BE2C (cell line): ENCODE results near the gene GSG1L.
"Not testable (repeated sequence)": the region's sequence is repeated elsewhere in the genome, so short reads cannot be mapped to it uniquely, and the experiment has no call there.

Experiments used
- DNase-seq: peaks from one replicate; pipeline ENCODE4 v3.0.0-alpha.2; 2020
- H3K27me3 ChIP-seq: fragments of 250-450 bp; sonication (Bioruptor Pico); 2 replicates; pipeline ENCODE4 v1.5.1; 2020; ENCODE audit warnings: mild to moderate bottlenecking
- H3K36me3 ChIP-seq: fragments of 250-450 bp; sonication (Bioruptor Pico); 2 replicates; pipeline ENCODE4 v1.5.1; 2020; ENCODE audit warnings: mild to moderate bottlenecking
- H3K4me1 ChIP-seq: fragments of 250-450 bp; sonication (Bioruptor Pico); 2 replicates; pipeline ENCODE4 v1.5.1; 2020
- H3K4me3 ChIP-seq: 2 replicates; pipeline ENCODE4 v1.5.1; 2011; ENCODE audit warnings: low read depth, low read length
- H3K9me3 ChIP-seq: fragments of 250-450 bp; sonication (Bioruptor Pico); 2 replicates; pipeline ENCODE4 v1.5.1; 2020
- TF ChIP-seq, protein P1 (sequence below): IDR thresholded peaks from 2 replicates; pipeline ENCODE4 v1.5.1; 2012; ENCODE audit warnings: mild to moderate bottlenecking, low read depth, low read length

GSG1L gene

DNA sequence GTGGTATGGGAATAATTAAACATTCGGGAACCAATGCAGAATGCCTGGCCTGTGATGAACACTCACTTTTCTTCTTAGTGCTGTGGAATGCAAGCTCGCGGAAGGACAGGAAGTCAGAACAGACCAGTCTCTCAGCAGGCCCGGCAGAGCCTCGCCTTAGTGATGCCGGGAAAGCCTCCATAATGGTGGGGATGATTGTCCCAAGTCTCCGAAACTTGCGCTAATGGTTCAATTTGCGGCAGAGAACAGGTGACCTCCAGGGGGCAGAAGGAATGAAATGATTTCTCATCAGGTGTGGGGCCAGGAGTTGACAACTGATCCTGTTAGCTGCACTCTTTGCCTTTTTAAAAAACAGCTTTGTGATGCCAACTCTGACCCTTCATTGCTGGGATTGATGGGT is 170.6 kb downstream of the GSG1L start:
- DNase-seq: no peak
- no peaks in the 10 kb centered on the region for H3K9me3 ChIP-seq
- no peaks in the 10 kb centered on the region for H3K27me3 ChIP-seq
- TF ChIP-seq, protein P1, sequence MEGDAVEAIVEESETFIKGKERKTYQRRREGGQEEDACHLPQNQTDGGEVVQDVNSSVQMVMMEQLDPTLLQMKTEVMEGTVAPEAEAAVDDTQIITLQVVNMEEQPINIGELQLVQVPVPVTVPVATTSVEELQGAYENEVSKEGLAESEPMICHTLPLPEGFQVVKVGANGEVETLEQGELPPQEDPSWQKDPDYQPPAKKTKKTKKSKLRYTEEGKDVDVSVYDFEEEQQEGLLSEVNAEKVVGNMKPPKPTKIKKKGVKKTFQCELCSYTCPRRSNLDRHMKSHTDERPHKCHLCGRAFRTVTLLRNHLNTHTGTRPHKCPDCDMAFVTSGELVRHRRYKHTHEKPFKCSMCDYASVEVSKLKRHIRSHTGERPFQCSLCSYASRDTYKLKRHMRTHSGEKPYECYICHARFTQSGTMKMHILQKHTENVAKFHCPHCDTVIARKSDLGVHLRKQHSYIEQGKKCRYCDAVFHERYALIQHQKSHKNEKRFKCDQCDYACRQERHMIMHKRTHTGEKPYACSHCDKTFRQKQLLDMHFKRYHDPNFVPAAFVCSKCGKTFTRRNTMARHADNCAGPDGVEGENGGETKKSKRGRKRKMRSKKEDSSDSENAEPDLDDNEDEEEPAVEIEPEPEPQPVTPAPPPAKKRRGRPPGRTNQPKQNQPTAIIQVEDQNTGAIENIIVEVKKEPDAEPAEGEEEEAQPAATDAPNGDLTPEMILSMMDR: peak; percentile 23; the same call in 1 of the 2 replicates
- H3K36me3 ChIP-seq: no peaks in the 10 kb centered on the region
- H3K4me3 ChIP-seq: no peak overlapping the region
- no peaks in the 10 kb centered on the region; the same call in 1 of the 2 replicates for H3K4me1 ChIP-seq

DNA sequence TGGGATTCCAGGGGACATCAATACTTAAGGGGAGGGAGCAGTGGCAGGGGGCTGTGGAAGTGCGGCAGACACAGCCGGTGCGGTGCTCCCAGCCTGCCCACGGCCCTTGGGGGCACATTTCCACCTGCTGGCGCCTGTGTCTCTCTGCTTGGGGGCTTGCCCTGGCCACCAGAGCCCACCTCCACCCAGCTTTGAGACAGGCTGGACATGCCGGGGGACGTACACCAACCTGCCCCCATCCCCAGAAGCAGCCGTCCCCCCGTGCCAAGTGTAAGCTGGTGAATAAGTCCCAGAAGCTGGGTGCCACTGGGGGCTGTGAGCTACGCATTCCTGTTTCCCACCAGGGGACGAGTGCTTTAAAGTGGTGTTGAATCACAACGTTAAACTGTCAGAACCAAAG is 172.6 kb downstream of the GSG1L start:
- TF ChIP-seq, protein P1: no peak
- H3K36me3 ChIP-seq: no peaks in the 10 kb centered on the region
- no peaks in the 10 kb centered on the region for H3K9me3 ChIP-seq
- H3K27me3 ChIP-seq: no peaks in the 10 kb centered on the region
- no peaks in the 10 kb centered on the region; the same call in 1 of the 2 replicates for H3K4me1 ChIP-seq
- no peak overlapping the region for H3K4me3 ChIP-seq
- no peak for DNase-seq

DNA sequence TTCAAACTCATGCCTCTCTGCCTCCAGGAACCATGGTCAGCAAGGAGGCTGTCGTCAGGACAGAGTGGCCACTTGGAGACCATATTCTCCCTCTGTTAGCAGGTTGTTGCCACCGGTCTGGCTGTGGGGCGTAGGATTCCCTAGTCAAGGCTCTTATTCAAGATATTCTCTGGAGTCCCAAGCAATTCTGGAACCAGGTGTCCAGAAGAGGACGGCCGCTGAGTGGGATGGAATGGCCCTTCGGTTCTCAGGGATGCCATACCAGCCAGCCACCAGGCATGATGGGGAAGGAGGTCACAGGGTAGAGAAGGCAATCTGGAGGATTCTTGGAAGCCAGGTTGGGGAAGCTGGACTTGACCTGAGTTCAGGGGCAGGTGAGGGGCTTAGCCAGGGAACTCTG is 173.5 kb downstream of the GSG1L start:
- Histone ChIP-seq H3K9me3 (no peaks in the 10 kb centered on the region), H3K4me1 (no peaks in the 10 kb centered on the region; the same call in 1 of the 2 replicates), H3K36me3 (no peaks in the 10 kb centered on the region), H3K4me3 (no peak overlapping the region), H3K27me3 (no peaks in the 10 kb centered on the region)
- TF ChIP-seq, protein P1: no peak
- no peak for DNase-seq

DNA sequence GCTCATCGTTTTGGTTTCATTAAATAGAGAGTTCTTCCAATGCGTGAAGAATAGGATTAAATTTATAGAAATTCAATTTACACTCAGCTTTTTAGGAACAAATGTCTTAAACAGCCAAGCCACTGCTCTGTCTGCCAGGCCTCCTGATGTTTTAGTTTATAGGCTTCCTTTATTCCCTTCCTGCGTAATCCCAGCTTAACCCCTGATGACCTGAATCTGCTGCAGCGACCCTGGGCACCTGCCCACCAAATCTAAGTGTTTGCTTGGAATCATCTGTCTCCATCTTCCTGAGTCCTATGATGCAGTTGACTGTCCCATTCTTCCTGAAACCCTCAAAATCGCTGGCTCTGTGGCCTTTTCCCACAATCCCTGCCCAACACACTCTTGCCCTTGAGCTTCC is 179.9 kb downstream of the GSG1L start:
- Histone ChIP-seq H3K4me1 (no peaks in the 10 kb centered on the region), H3K4me3 (no peak overlapping the region), H3K36me3 (no peaks in the 10 kb centered on the region), H3K9me3 (no peaks in the 10 kb centered on the region; the same call in 1 of the 2 replicates), H3K27me3 (no peaks in the 10 kb centered on the region)
- TF ChIP-seq, protein P1: no peak
- no peak for DNase-seq

DNA sequence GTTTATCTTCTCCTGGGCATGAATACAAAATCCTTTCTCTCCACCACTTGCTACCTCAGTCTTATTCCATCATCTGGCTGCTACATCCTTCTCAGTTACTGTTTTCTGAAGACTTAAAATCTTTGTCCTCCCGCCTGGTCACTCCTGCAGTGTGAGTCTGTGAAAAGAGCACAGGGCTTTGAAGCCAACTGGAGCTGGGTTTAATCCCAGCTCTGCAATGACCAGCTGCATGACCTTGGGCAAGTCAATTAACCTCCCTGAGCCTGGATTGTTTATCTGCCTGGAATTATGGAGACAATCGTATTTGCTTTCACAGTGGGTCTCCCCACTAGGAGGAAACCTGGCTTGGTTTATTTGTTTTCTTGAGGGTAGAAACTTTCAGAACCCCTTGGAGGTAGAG is 183.2 kb downstream of the GSG1L start:
- H3K27me3 ChIP-seq: no peaks in the 10 kb centered on the region
- TF ChIP-seq, protein P1: no peak
- DNase-seq: no peak
- H3K9me3 ChIP-seq: no peaks in the 10 kb centered on the region; the same call in 1 of the 2 replicates
- H3K4me3 ChIP-seq: no peak overlapping the region
- no peaks in the 10 kb centered on the region for H3K36me3 ChIP-seq
- H3K4me1 ChIP-seq: no peaks in the 10 kb centered on the region

DNA sequence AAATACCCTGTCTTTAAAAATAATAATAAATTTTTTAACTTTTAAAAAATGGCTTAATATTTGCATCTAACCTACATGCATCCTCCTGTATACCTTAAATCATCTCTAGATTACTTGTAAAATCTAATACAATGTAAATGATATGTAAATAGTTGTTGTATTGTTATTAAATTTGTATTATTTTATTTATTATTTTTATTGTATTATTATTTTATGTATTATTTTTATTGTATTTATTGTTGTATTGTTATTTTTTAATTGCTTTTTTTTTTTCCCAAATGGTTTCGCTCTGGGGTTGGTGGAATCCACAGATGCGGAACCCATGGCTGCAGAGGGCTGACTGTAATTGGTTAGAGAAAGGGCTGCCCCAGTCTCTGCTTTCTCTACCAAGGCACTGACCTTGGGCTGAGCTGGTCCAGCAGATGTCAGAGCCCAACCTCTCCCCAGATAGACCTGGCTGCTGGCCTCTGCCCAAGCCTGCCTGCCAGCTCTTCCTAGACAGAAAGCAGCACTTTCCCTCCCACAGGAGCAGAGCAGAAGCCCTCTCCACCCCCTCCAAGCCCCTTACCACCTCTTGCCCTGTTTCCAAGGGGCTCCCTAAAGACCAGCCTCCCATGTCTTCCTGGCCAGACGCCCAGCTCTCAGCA is 183.8 kb downstream of the GSG1L start:
- TF ChIP-seq, protein P1: no peak

DNA sequence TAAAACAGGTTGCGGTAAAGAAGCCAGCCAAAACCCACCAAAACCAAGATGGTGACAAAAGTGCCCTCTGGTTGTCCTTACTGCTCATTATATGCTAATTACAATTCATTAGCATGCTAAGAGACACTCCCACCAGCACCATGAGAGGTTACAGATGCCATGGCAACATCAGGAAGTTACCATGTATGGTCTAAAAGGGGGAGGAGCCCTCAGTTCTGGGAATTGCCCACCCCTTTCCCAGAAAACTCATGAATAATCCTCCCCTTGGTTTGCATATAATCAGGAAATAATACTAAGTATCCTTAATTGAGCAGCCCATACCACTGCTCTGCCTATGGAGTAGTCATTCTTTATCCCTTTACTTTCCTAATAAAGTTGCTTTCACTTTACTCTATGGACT is 190.9 kb downstream of the GSG1L start:
- DNase-seq, H3K4me1 ChIP-seq, H3K27me3 ChIP-seq, H3K9me3 ChIP-seq, H3K36me3 ChIP-seq, H3K4me3 ChIP-seq: not testable (repeated sequence)

More for the DNA sequence above, 183.8 kb downstream of the GSG1L start:
- no peaks in the 10 kb centered on the region for H3K36me3 ChIP-seq
- H3K9me3 ChIP-seq: no peaks in the 10 kb centered on the region; the same call in none of the 2 replicates
- DNase-seq: no peak
- no peaks in the 10 kb centered on the region for H3K4me1 ChIP-seq
- no peak overlapping the region for H3K4me3 ChIP-seq
- H3K27me3 ChIP-seq: no peaks in the 10 kb centered on the region
